ENCODE results near the gene PPWD1. TPM values are rescaled to one million over a fixed set of nuclear protein-coding genes. Genes with fewer than 3 reads are reported as not detected.
"Not testable (repeated sequence)": the region's sequence is repeated elsewhere in the genome, so short reads cannot be mapped to it uniquely, and the experiment has no call there.

PPWD1 gene
- polyA plus RNA-seq, 6 donors from 2014 or later = 18.2 to 32.7 (median 25.9) TPM

GRCh38 chr5:65570598-65571226 lies 7.6 kb downstream of the PPWD1 start:
- ATAC-seq (ENCODE audit: low read depth in 2 of 2) (no peak), DNase-seq (no peak)
- no peaks in the 10 kb centered on the region for H3K9me3 Mint-ChIP-seq
- H3K27ac Mint-ChIP-seq = no peak overlapping the region
- peaks cover 8 to 21% (median 17%) of the 10 kb centered on the region in 3 donors for H3K4me1 Mint-ChIP-seq
- H3K27me3 Mint-ChIP-seq = no peaks in the 10 kb centered on the region
- H3K36me3 Mint-ChIP-seq = peaks cover 4 to 18% of the 10 kb centered on the region in 2 donors
- no peak overlapping the region for H3K4me3 Mint-ChIP-seq

DNA sequence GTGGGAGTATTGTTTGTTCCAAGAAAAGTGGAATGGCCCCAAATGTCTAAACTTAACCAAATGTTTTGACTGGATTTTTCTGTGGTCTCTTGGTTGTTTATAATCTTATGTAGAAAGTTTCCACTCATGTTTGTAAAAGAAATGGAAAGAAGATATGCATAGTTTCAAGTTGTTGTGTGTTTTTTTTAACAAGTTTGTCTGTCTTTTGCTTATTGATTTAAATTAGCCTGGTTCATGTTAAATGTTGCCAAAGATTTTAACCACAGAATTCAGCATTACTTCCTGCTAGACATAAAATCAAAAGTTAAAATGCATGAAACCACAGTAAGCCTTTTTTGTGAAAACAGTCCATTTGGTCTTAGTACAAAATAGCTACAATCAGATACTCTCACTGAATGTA lies 14.0 kb downstream of the PPWD1 start:
- no peak overlapping the region for H3K27ac Mint-ChIP-seq
- peaks cover 12 to 31% of the 10 kb centered on the region in 2 donors for H3K36me3 Mint-ChIP-seq

DNA sequence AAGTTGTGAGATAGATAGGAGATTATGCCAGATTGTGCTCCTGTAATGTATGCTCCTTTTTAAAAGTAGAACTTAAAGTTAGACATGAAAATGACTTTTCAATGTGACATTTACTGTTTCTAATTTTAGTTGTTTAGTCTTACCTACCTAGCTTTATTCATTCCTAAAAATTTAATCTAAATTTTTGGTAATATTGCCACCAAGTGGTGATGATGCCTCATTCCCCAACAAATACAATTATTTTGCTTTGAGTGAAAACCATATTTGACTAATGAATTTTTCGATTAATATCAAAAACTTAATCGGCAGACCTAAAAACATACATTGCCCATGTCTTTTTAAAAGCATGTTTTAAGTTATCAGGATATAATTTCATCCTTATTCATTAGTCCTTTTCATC lies 25.6 kb downstream of the PPWD1 start:
- Mint-ChIP-seq H3K9me3 (no peaks in the 10 kb centered on the region), H3K27me3 (no peaks in the 10 kb centered on the region), H3K4me3 (no peak overlapping the region), H3K36me3 (peaks cover 20 to 28% of the 10 kb centered on the region in 2 donors), H3K27ac (no peak overlapping the region), H3K4me1 (peaks cover 0 to 4% (median 0%) of the 10 kb centered on the region in 3 donors)
- no peak for DNase-seq
- ATAC-seq (ENCODE audit: low read depth in 2 of 2) = no peak

More for the DNA sequence above, 14.0 kb downstream of the PPWD1 start:
- Mint-ChIP-seq H3K27me3 (no peaks in the 10 kb centered on the region), H3K9me3 (no peaks in the 10 kb centered on the region), H3K4me1 (peaks cover 0 to 9% (median 8%) of the 10 kb centered on the region in 3 donors), H3K4me3 (no peak overlapping the region)
- no peak for DNase-seq
- ATAC-seq (ENCODE audit: low read depth in 2 of 2) = no peak

DNA sequence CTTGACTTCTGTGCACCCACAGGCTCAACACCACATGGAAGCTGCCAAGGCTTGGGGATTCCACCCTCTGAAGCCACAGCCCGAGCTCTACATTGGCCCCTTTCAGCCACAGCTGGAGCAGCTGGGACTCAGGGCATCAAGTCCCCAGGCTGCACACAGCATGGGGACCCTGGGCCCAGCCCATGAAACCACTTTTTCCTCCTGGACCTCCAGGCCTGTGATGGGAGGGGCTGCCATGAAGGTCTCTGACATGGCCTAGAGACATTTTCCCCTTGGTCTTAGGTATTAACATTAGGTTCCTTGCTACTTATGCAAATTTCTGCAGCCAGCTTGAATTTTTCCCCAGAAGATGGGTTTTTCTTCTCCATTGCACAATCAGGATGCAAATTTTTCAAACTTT lies 38.7 kb downstream of the PPWD1 start:
- peaks cover 0 to 16% (median 14%) of the 10 kb centered on the region in 3 donors for H3K4me1 Mint-ChIP-seq
- not testable (repeated sequence) for H3K4me3 Mint-ChIP-seq; H3K27me3 Mint-ChIP-seq; DNase-seq; ATAC-seq (ENCODE audit: low read depth in 2 of 2)
- H3K9me3 Mint-ChIP-seq = peaks cover 0 to 13% (median 6%) of the 10 kb centered on the region in 7 donors
- peak overlapping the region in 2 of 6 donors; percentile 47 to 70 for H3K27ac Mint-ChIP-seq
- H3K36me3 Mint-ChIP-seq = peaks cover 54 to 62% of the 10 kb centered on the region in 2 donors

- no peaks in the 10 kb centered on the region for H3K9me3 Mint-ChIP-seq
- H3K27ac Mint-ChIP-seq = no peak overlapping the region
- H3K4me1 Mint-ChIP-seq = peaks cover 2 to 21% (median 4%) of the 10 kb centered on the region in 3 donors
- no peaks in the 10 kb centered on the region for H3K27me3 Mint-ChIP-seq
- DNase-seq = no peak
- ATAC-seq (ENCODE audit: low read depth in 2 of 2) = no peak
- H3K36me3 Mint-ChIP-seq = peaks cover 41 to 44% of the 10 kb centered on the region in 2 donors
- H3K4me3 Mint-ChIP-seq = no peak overlapping the region
These were observed 48.4 kb downstream of the PPWD1 start for GRCh38 chr5:65611524-65611923.

DNA sequence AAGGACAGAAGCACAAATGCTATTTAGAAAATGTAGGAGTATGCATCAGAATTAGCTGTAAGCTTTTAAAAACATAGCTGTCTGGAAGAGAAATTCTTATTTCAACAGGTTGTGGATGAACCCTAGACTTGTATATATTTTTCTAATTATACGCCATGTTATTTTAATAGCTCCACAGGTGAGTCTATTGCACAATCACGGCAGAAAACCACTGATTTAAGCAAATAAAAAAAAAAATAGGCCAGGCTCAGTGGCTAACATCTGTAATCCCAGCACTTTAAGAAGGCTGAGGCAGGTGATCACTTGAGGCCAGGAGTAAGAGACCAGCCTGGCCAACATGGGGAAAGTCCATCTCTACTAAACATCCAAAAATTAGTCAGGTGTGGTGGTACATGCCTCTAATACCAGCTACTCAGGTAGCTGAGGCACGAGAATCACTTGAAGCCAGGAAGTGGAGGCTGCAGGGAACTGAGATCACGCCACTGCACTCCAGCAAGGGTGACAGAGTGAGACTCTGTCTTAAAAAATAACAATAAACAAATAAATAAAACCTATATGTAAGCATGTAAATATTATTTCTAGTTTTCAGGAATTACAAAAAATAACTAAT lies 49.3 kb downstream of the PPWD1 start:
- Mint-ChIP-seq H3K4me1 (peaks cover 0 to 19% (median 4%) of the 10 kb centered on the region in 3 donors), H3K4me3 (no peak overlapping the region), H3K9me3 (no peaks in the 10 kb centered on the region), H3K36me3 (peaks cover 32 to 38% of the 10 kb centered on the region in 2 donors), H3K27ac (no peak overlapping the region), H3K27me3 (no peaks in the 10 kb centered on the region)
- DNase-seq (no peak), ATAC-seq (ENCODE audit: low read depth in 2 of 2) (no peak)

DNA sequence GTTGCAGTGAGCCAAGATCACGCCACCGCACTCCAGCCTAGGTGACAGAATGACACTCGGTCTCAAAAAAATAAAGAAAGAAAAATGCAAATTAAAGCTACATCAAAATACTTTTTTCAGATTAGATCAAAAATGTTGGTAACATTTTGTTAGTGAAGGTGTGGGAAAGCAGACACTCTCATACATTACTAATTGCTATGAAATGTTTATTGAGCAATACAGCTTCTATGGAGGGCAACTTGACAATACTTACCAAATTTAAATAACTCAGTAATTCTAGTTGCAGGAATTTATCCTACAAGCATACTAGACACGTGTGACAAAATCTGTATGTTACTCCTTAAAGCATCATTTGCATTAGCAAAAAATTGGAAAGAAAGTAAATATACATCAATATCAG lies 56.9 kb downstream of the PPWD1 start:
- Mint-ChIP-seq H3K27ac (no peak overlapping the region), H3K4me3 (no peak overlapping the region), H3K4me1 (peaks cover 17 to 41% (median 20%) of the 10 kb centered on the region in 3 donors), H3K9me3 (no peaks in the 10 kb centered on the region), H3K36me3 (peaks cover 0 to 5% of the 10 kb centered on the region in 2 donors), H3K27me3 (no peaks in the 10 kb centered on the region)
- DNase-seq (no peak), ATAC-seq (ENCODE audit: low read depth in 2 of 2) (no peak)

DNA sequence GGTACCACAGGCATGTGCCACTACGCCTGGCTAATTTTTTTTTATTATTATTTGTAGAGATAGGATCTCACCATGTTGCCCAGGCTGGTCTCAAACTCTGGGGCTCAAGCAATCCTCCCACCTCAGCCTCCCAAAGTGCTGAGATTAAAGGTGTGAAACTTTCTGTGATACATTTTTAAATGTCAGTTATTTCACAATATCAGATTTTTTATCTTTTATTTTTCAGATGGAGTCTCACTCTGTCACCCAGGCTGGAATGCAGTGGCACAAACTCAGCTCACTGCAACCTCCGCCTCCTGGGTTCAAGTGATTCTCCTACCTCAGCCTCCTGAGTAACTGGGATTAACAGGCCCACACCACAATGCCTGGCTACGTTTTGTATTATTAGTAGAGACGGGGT lies 58.9 kb downstream of the PPWD1 start:
- H3K27me3 Mint-ChIP-seq; ATAC-seq (ENCODE audit: low read depth in 2 of 2); H3K9me3 Mint-ChIP-seq; H3K36me3 Mint-ChIP-seq; H3K27ac Mint-ChIP-seq; DNase-seq: not testable (repeated sequence)
- Mint-ChIP-seq H3K4me1 (peaks cover 23 to 51% (median 26%) of the 10 kb centered on the region in 3 donors), H3K4me3 (peak overlapping the region in 5 of 8 donors; percentile 12 to 97 (median 12))

DNA sequence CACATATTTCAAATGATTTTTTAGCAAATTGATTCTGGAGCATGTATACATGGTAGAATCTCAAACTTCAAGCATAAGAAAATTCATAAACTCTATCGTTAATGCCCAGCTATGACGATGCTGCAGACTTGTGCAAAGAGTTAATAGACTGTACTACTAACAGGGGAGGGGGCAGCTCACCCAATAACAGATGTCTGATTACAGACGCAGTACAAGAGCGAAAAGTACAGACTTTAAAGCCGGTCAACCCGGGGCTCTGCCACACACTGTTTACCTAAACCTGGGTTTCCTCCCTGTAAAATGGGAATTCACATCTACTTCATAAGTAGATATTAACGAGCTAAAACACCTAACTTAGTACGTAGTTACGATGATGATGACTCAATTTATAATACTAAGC lies 60.4 kb downstream of the PPWD1 start:
- Mint-ChIP-seq H3K36me3 (no peaks in the 10 kb centered on the region), H3K9me3 (no peaks in the 10 kb centered on the region), H3K27ac (peak overlapping the region in 5 of 6 donors; percentile 96 to 99 (median 98)), H3K4me1 (peaks cover 23 to 58% (median 26%) of the 10 kb centered on the region in 3 donors), H3K27me3 (no peaks in the 10 kb centered on the region), H3K4me3 (peak overlapping the region; percentile 87 to 100 (median 99))
- DNase-seq = no peak
- ATAC-seq (ENCODE audit: low read depth in 2 of 2) = no peak

- H3K4me1 Mint-ChIP-seq = peaks cover 20 to 56% (median 22%) of the 10 kb centered on the region in 3 donors
- peak within 1 kb of the TSS; percentile 96 to 99 (median 98) for H3K27ac Mint-ChIP-seq
- DNase-seq = peak; percentile 93
These were observed 61.0 kb downstream of the PPWD1 start, which contains the start of gene TRIM23 for GRCh38 chr5:65624025-65624570. Gene TRIM23, minus strand, starts transcription at chr5:65624333. Its CDS starts 59 bp downstream, at chr5:65624274.

GRCh38 chr5:65624571-65625555 lies 61.8 kb downstream of the PPWD1 start, which contains the start of the genes SHLD3 and TRAPPC13:
Gene SHLD3, plus strand, starts transcription at chr5:65625027. Its CDS starts 4,561 bp downstream, at chr5:65629588.
Gene TRAPPC13, plus strand, starts transcription at chr5:65625027. Its CDS starts 34 bp downstream, at chr5:65625061.
- Mint-ChIP-seq H3K4me3 (peak within 1 kb of the TSS; percentile 87 to 100 (median 99)), H3K4me1 (peaks cover 19 to 56% (median 26%) of the 10 kb centered on the region in 3 donors), H3K36me3 (no peaks in the 10 kb centered on the region), H3K27me3 (no peaks in the 10 kb centered on the region), H3K27ac (peak within 1 kb of the TSS; percentile 96 to 99 (median 98)), H3K9me3 (no peaks in the 10 kb centered on the region)
- ATAC-seq (ENCODE audit: low read depth in 2 of 2) = peak; percentile 70 to 74
- peak; percentile 92 for DNase-seq

More at GRCh38 chr5:65624025-65624570, 61.0 kb downstream of the PPWD1 start, which contains the start of gene TRIM23:
- Mint-ChIP-seq H3K9me3 (no peaks in the 10 kb centered on the region), H3K4me3 (peak within 1 kb of the TSS; percentile 87 to 100 (median 99)), H3K27me3 (no peaks in the 10 kb centered on the region), H3K36me3 (no peaks in the 10 kb centered on the region)
- ATAC-seq (ENCODE audit: low read depth in 2 of 2) = peak; percentile 88 to 90

- peaks cover 19 to 48% (median 26%) of the 10 kb centered on the region in 3 donors for H3K4me1 Mint-ChIP-seq
- DNase-seq = no peak
- ATAC-seq (ENCODE audit: low read depth in 2 of 2) = no peak
- H3K4me3 Mint-ChIP-seq = peak overlapping the region; percentile 51 to 100 (median 80)
- no peaks in the 10 kb centered on the region for H3K27me3 Mint-ChIP-seq
- H3K27ac Mint-ChIP-seq = peak overlapping the region in 5 of 6 donors; percentile 65 to 98 (median 97)
- no peaks in the 10 kb centered on the region for H3K36me3 Mint-ChIP-seq
- H3K9me3 Mint-ChIP-seq = no peaks in the 10 kb centered on the region
These were observed 62.6 kb downstream of the PPWD1 start for GRCh38 chr5:65625743-65626142.
